ENCODE results near the gene NLE1.
"Not testable (repeated sequence)": the region's sequence is repeated elsewhere in the genome, so short reads cannot be mapped to it uniquely, and the experiment has no call there.

Gene NLE1

DNA sequence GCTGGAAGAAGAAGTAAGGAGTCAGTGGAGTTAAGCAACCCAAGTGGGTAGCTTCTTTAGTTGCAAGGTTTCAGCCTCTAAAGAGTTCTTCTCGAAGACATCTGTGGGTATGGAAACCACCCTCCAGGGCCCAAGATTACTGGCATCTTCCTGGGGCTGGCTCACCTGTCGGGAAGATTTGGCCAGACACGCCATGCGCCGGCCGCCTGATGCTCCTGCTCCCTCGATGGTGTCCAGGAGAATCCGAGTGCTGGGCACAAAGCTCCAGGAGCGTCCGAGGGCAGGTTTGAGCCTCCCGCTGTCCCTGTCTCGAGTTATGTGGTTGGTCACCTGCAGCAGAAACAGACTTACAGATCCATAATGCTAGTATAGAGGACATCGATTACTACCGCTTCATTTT lies 41.1 kb downstream of the NLE1 start:
- H3K27me3 ChIP-seq (ENCODE audit: control insufficient read depth in 1 of 2, insufficient read depth in 2 of 2, low read length in 2 of 2): no peaks in the 10 kb centered on the region
- peaks cover 14 to 29% of the 10 kb centered on the region in 2 donors for H3K36me3 ChIP-seq (ENCODE audit: control insufficient read depth in 2 of 2, insufficient read depth in 2 of 2, low read length in 2 of 2)
- peaks cover 0 to 3% of the 10 kb centered on the region in 2 donors for H3K9me3 ChIP-seq (ENCODE audit: control insufficient read depth in 2 of 2, low read length in 2 of 2)
- no peaks in the 10 kb centered on the region for H3K4me1 ChIP-seq (ENCODE audit: control insufficient read depth, insufficient read depth, low read length)
- no peak overlapping the region for H3K27ac ChIP-seq (ENCODE audit: low read length)
- no peak overlapping the region for H3K4me3 ChIP-seq (ENCODE audit: low read length in 2 of 2)
- no peak overlapping the region for H3K9ac ChIP-seq (ENCODE audit: low read length in 2 of 2)

DNA sequence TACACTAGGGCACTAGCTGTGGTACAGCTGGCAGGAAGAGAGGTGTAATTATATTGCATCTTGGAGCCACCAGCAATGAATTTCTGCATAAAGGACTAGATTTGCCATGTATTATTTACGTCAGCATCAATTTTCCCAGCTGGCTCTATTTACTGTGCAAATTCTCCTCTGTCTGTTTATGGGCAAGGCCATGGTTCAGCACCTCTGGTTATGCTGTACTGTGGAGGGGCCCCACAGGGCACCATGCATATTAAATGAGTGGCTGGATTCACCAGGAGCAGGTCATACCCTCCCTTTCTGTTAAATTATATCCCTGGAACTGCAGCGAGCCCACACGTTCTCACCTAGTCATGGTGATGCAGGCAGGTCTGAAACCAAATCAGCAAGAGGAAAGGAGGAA lies 42.2 kb downstream of the NLE1 start:
- Histone ChIP-seq H3K9me3 (ENCODE audit: control insufficient read depth in 2 of 2, low read length in 2 of 2) (no peaks in the 10 kb centered on the region), H3K4me1 (ENCODE audit: control insufficient read depth, insufficient read depth, low read length) (no peaks in the 10 kb centered on the region), H3K36me3 (ENCODE audit: control insufficient read depth in 2 of 2, insufficient read depth in 2 of 2, low read length in 2 of 2) (peaks cover 12 to 23% of the 10 kb centered on the region in 2 donors), H3K4me3 (ENCODE audit: low read length in 2 of 2) (no peak overlapping the region), H3K27ac (ENCODE audit: low read length) (no peak overlapping the region), H3K27me3 (ENCODE audit: control insufficient read depth in 1 of 2, insufficient read depth in 2 of 2, low read length in 2 of 2) (no peaks in the 10 kb centered on the region), H3K9ac (ENCODE audit: low read length in 2 of 2) (no peak overlapping the region)

DNA sequence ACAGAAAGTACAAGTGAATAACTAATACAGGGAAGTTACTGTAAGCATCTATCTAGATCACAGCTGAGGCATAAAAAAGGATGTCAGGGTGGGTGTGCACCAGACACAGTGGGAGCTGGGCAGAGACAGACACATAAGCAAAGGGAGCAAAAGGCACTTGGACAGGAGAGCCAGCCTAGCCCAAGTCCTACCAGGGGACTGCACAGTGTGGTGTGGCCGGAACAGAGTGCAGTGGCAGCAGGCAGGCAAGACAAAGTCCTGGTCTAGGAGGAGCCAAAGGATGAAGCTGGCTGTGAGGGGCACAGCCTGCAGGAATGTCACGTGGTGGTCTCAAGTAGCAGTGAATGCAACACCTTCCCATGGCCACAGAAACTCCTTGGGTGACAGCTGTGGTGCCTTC lies 44.3 kb downstream of the NLE1 start:
- H3K4me3 ChIP-seq (ENCODE audit: low read length in 2 of 2): no peak overlapping the region
- H3K36me3 ChIP-seq (ENCODE audit: control insufficient read depth in 2 of 2, insufficient read depth in 2 of 2, low read length in 2 of 2): peaks cover 12 to 19% of the 10 kb centered on the region in 2 donors
- no peak overlapping the region for H3K9ac ChIP-seq (ENCODE audit: low read length in 2 of 2)

DNA sequence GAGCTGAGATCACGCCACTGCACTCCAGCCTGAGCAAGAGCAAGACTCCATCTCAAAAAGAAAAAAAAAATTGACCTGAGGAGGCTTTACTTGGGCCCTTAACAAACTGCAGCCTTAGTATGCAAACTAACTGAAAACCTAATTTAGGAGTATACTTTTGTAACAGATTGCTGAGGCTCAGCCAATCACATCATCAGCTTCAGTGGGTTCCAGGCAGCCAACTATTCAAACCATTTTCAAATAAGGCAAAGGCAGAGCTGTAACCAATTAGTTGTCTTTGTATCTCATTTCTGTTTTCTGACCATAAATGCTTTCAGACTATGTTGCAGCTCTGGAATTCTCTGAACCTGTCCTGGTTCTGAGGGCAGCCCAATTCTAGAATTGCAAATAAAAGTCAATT lies 46.4 kb downstream of the NLE1 start:
- no peak overlapping the region for H3K27ac ChIP-seq (ENCODE audit: low read length)
- no peaks in the 10 kb centered on the region for H3K9me3 ChIP-seq (ENCODE audit: control insufficient read depth in 2 of 2, low read length in 2 of 2)
- H3K36me3 ChIP-seq (ENCODE audit: control insufficient read depth in 2 of 2, insufficient read depth in 2 of 2, low read length in 2 of 2): peaks cover 4 to 10% of the 10 kb centered on the region in 2 donors

More for the DNA sequence above, 44.3 kb downstream of the NLE1 start:
- Histone ChIP-seq H3K4me1 (ENCODE audit: control insufficient read depth, insufficient read depth, low read length) (no peaks in the 10 kb centered on the region), H3K9me3 (ENCODE audit: control insufficient read depth in 2 of 2, low read length in 2 of 2) (no peaks in the 10 kb centered on the region), H3K27ac (ENCODE audit: low read length) (no peak overlapping the region), H3K27me3 (ENCODE audit: control insufficient read depth in 1 of 2, insufficient read depth in 2 of 2, low read length in 2 of 2) (no peaks in the 10 kb centered on the region)

DNA sequence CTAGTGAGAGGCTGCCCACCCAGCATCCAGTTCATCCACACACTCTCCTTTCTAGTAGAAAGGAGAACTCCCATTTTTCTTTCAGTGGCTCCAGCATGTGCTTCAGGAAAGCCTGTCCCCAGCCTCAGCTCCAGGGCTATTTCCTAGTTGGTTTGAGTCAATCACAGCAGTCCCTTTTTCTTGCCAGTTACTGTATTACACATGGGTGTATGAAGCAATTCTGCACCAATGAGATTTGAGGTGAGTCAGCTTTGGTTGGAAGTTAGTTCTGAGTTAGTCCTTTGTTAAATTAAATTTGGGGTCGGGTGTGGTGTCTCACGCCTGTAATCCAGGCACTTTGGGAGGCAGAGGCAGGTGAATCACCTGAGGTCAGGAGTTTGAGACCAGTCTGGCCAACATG lies 47.2 kb downstream of the NLE1 start:
- Histone ChIP-seq H3K9ac (ENCODE audit: low read length in 2 of 2) (no peak overlapping the region), H3K4me3 (ENCODE audit: low read length in 2 of 2) (no peak overlapping the region), H3K36me3 (ENCODE audit: control insufficient read depth in 2 of 2, insufficient read depth in 2 of 2, low read length in 2 of 2) (peaks cover 0 to 5% of the 10 kb centered on the region in 2 donors), H3K9me3 (ENCODE audit: control insufficient read depth in 2 of 2, low read length in 2 of 2) (no peaks in the 10 kb centered on the region), H3K27ac (ENCODE audit: low read length) (no peak overlapping the region), H3K4me1 (ENCODE audit: control insufficient read depth, insufficient read depth, low read length) (no peaks in the 10 kb centered on the region), H3K27me3 (ENCODE audit: control insufficient read depth in 1 of 2, insufficient read depth in 2 of 2, low read length in 2 of 2) (no peaks in the 10 kb centered on the region)

More for the DNA sequence above, 46.4 kb downstream of the NLE1 start:
- no peaks in the 10 kb centered on the region for H3K4me1 ChIP-seq (ENCODE audit: control insufficient read depth, insufficient read depth, low read length)
- no peak overlapping the region for H3K9ac ChIP-seq (ENCODE audit: low read length in 2 of 2)
- H3K4me3 ChIP-seq (ENCODE audit: low read length in 2 of 2): no peak overlapping the region
- H3K27me3 ChIP-seq (ENCODE audit: control insufficient read depth in 1 of 2, insufficient read depth in 2 of 2, low read length in 2 of 2): no peaks in the 10 kb centered on the region

DNA sequence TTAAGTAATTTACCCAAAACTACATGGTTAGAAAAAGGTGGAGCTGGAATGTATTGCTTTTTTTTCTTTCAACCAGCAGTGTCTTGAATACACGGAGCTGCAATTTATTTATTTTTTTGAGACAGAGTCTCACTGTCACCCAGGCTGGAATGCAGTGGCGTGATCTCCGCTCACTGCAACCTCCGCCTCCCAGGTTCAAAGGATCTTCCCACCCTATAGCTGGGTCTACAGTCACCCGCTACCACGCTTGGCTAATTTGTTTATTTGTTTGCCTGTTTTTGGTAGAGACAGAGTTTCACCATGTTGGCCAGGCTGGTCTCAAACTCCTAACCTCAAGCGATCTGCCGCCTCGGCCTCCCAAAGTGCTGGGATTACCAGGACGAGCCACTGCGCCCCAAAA lies 51.4 kb downstream of the NLE1 start:
- H3K4me3 ChIP-seq (ENCODE audit: low read length in 2 of 2); H3K27me3 ChIP-seq (ENCODE audit: control insufficient read depth in 1 of 2, insufficient read depth in 2 of 2, low read length in 2 of 2); H3K9ac ChIP-seq (ENCODE audit: low read length in 2 of 2); H3K27ac ChIP-seq (ENCODE audit: low read length); H3K36me3 ChIP-seq (ENCODE audit: control insufficient read depth in 2 of 2, insufficient read depth in 2 of 2, low read length in 2 of 2); H3K9me3 ChIP-seq (ENCODE audit: control insufficient read depth in 2 of 2, low read length in 2 of 2): not testable (repeated sequence)
- peaks cover 23% of the 10 kb centered on the region for H3K4me1 ChIP-seq (ENCODE audit: control insufficient read depth, insufficient read depth, low read length)

DNA sequence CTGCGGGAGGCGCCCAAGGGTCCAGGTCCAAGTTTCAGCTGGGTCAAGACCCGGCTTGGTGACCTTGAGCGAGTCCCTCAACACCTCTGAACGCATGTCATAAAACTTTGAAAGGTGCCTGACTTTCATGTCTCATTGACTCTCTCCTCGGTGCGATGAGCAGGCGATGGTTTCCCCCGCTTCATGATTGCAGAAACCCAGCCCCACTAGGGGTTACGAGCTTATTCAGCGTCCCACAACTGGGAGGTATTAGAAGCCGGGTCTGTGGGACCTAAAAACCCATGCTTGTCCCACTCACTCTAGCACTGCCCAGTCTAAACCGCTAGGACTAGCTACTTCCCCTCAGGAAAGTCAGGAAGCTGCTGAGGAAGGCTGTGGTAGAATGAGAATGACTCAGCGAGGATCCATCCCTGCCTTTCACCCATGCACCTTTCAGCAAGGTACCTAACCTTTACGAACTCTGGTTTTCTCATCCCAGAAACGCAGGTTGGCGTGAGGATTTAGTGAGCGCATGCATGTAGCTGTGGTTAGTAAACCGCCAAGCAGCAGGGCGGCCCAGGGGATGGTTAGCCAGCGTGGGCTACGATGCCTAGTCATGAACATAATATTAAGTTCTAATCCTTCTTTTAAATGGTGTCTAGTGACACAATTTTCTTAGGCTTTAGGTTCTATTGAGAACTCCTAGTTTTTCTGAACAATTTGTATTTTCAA lies 52.4 kb downstream of the NLE1 start:
- H3K4me1 ChIP-seq (ENCODE audit: control insufficient read depth, insufficient read depth, low read length): peaks cover 23% of the 10 kb centered on the region
- H3K36me3 ChIP-seq (ENCODE audit: control insufficient read depth in 2 of 2, insufficient read depth in 2 of 2, low read length in 2 of 2): no peaks in the 10 kb centered on the region
- H3K27ac ChIP-seq (ENCODE audit: low read length): peak overlapping the region; percentile 41
- H3K9me3 ChIP-seq (ENCODE audit: control insufficient read depth in 2 of 2, low read length in 2 of 2): no peaks in the 10 kb centered on the region
- H3K9ac ChIP-seq (ENCODE audit: low read length in 2 of 2): peak overlapping the region; percentile 30 to 79
- H3K4me3 ChIP-seq (ENCODE audit: low read length in 2 of 2): peak overlapping the region; percentile 24 to 74
- no peaks in the 10 kb centered on the region for H3K27me3 ChIP-seq (ENCODE audit: control insufficient read depth in 1 of 2, insufficient read depth in 2 of 2, low read length in 2 of 2)

DNA sequence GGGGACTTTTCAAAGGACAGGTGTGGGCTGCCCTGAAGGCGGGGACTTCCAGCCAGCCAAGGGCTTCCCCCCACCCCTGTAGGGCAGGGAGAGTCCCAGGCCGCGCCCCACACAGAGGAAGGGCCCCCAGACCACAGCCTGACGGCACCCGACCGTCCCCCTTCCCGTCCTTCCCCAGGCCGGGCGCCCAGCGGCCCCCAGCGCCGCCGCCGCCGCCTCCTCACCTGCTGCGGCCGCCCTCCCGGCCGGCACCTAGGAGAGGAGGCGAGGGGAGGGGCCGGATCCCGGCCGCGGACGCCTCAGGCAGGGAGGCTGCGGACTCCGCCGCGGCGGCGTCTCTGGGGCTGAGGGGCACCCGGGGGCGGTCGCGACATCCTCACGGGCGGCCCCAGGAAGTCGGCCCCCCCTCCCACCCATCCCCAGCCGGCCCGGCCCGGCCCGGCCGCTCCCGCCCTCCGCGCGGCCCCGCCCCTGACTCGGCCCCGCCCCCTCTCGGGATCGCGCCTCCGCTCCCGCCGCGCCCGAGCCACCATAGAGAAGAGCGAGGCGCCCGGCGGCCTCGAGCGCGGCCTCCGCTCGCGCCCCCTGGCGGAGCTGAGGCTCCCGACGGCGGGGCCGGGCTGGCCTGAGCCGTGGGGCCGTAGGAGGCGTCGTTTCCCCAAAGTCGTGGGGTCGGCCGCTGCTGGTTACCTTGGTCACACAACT lies 53.1 kb downstream of the NLE1 start:
- Histone ChIP-seq H3K36me3 (ENCODE audit: control insufficient read depth in 2 of 2, insufficient read depth in 2 of 2, low read length in 2 of 2) (no peaks in the 10 kb centered on the region), H3K4me1 (ENCODE audit: control insufficient read depth, insufficient read depth, low read length) (peaks cover 23% of the 10 kb centered on the region), H3K9ac (ENCODE audit: low read length in 2 of 2) (peak overlapping the region; percentile 95 to 97), H3K9me3 (ENCODE audit: control insufficient read depth in 2 of 2, low read length in 2 of 2) (no peaks in the 10 kb centered on the region), H3K27ac (ENCODE audit: low read length) (peak overlapping the region; percentile 76), H3K27me3 (ENCODE audit: control insufficient read depth in 1 of 2, insufficient read depth in 2 of 2, low read length in 2 of 2) (no peaks in the 10 kb centered on the region), H3K4me3 (ENCODE audit: low read length in 2 of 2) (peak overlapping the region; percentile 91 to 93)

DNA sequence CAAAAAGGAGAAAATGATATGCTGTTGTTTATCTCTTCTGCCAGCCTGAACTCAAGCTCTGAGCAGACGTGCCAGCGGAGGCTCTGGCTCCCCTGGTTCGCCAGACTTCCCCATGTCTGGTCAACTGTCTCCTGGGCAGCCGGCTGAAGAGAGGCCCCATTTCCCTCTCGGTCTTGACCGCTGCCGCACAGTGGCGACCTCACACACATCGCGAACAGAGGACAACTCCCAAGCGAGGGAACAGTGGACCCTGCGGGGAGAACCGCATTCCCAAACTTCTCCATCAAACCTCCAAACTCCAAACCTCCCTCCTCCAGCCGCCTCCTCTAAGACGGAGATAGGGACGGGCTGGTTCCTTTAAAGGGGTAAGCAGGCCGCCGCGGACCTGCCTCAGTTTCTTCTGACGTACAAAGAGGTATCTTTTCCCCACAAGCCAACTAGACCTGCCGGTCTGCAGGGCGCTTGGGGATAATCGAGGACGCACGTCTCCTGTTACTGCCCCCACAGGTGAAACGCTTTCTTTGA lies 53.7 kb downstream of the NLE1 start:
- Histone ChIP-seq H3K27ac (ENCODE audit: low read length) (peak overlapping the region; percentile 76), H3K27me3 (ENCODE audit: control insufficient read depth in 1 of 2, insufficient read depth in 2 of 2, low read length in 2 of 2) (no peaks in the 10 kb centered on the region), H3K9me3 (ENCODE audit: control insufficient read depth in 2 of 2, low read length in 2 of 2) (no peaks in the 10 kb centered on the region), H3K36me3 (ENCODE audit: control insufficient read depth in 2 of 2, insufficient read depth in 2 of 2, low read length in 2 of 2) (no peaks in the 10 kb centered on the region), H3K4me1 (ENCODE audit: control insufficient read depth, insufficient read depth, low read length) (peaks cover 23% of the 10 kb centered on the region), H3K9ac (ENCODE audit: low read length in 2 of 2) (peak overlapping the region; percentile 95 to 97), H3K4me3 (ENCODE audit: low read length in 2 of 2) (peak overlapping the region; percentile 91 to 93)

DNA sequence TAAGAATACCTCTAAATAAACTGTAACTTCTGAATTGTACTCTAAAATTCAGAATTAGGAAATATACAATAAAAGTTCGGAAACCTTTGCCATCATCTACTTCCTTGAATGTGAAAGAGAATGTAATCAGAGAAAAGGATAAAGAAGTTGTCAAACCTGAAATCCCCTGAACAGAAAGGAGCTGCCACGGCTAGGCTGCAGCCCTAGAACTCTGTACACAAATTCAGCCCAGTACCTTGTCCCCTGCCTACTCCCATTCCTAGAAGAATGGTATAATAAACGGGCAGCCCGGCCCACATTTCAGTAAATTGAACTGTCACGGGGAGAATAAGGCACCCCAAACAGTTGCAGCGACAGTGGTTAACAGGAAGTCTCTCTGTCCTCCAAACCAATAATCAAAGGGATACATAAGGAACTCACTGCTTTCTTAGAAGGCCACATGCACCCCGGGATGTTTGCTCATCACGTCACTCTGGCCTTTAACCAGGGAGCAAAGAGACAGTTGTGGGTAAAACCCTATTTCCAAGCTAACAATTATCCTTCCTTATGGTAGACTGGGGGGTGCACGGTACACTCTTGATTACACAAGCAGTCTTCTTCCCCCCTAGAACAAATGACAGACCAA lies 54.3 kb downstream of the NLE1 start:
- peaks cover 23% of the 10 kb centered on the region for H3K4me1 ChIP-seq (ENCODE audit: control insufficient read depth, insufficient read depth, low read length)
- H3K9me3 ChIP-seq (ENCODE audit: control insufficient read depth in 2 of 2, low read length in 2 of 2): no peaks in the 10 kb centered on the region
- peak overlapping the region; percentile 91 to 93 for H3K4me3 ChIP-seq (ENCODE audit: low read length in 2 of 2)
- no peaks in the 10 kb centered on the region for H3K36me3 ChIP-seq (ENCODE audit: control insufficient read depth in 2 of 2, insufficient read depth in 2 of 2, low read length in 2 of 2)
- H3K27ac ChIP-seq (ENCODE audit: low read length): peak overlapping the region; percentile 76
- no peaks in the 10 kb centered on the region for H3K27me3 ChIP-seq (ENCODE audit: control insufficient read depth in 1 of 2, insufficient read depth in 2 of 2, low read length in 2 of 2)
- H3K9ac ChIP-seq (ENCODE audit: low read length in 2 of 2): peak overlapping the region; percentile 95 to 97
